ENCODE data around the gene SPHK1.
"Not testable (repeated sequence)": the region's sequence is repeated elsewhere in the genome, so short reads cannot be mapped to it uniquely, and the experiment has no call there.

Gene SPHK1

DNA sequence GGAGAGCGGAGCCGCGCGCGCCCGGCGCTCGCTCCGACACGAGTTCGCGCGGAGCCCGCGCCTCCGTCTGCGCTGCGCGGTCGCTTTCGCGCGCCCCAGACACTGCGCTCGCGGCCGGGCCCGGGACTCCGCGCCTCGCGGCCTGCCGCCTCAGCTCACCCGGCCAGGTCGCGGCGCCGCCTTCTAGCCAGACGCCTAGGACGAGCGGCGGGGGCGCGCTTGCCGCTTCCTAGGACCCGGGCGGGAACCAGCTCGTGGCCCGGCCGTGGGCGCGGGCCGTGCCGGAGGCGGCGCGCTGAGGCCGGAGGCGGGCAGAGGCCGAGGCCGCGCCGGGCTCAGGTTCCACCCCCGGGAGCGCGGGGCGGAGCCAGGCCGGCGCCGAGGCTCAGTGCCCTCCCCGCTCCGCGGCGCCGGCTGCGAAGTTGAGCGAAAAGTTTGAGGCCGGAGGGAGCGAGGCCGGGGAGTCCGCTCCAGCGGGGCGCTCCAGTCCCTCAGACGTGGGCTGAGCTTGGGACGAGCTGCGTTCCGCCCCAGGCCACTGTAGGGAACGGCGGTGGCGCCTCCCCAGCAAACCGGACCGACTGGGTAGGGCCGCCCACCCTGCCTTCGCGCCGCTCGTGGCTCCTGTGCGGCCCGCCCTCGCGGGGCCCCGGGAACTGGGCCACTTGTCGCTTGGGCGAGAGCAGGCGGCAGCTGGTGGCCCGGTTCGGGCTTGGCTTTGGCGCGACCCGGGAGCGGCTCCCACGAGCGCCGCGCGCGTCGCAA, at the start of gene SPHK1:
Gene SPHK1, plus strand, starts transcription at position 388 of the 765 bp plus-strand sequence. CDS start 1,036 bp downstream, outside the sequence.
- peaks cover 66% of the 10 kb centered on the region for H3K27me3 ChIP-seq
- H3K9me3 ChIP-seq = no peaks in the 10 kb centered on the region
- peak within 1 kb of the TSS; percentile 72 for H3K27ac ChIP-seq
- H3K4me3 ChIP-seq = peak within 1 kb of the TSS; percentile 73
- peaks cover 66% of the 10 kb centered on the region for H3K4me1 ChIP-seq
- H3K36me3 ChIP-seq = peaks cover 7% of the 10 kb centered on the region; the same call in 1 of the 2 replicates
- peak within 1 kb of the TSS; percentile 99 for H3K4me2 ChIP-seq
- H4K20me1 ChIP-seq = peaks cover 43% of the 10 kb centered on the region
- H3K9ac ChIP-seq = peak within 1 kb of the TSS; percentile 74
- TF ChIP-seq Cebpa-rat (IDR thresholded peaks at IDR 0.05) = no peak

- Histone ChIP-seq H3K4me3 (no peak overlapping the region), H3K9me3 (no peaks in the 10 kb centered on the region), H4K20me1 (no peaks in the 10 kb centered on the region), H3K27me3 (no peaks in the 10 kb centered on the region), H3K4me1 (peaks cover 15% of the 10 kb centered on the region), H3K36me3 (peaks cover 49% of the 10 kb centered on the region), H3K9ac (no peak overlapping the region), H3K27ac (no peak overlapping the region), H3K4me2 (no peak overlapping the region)
- no peak for TF ChIP-seq Cebpa-rat (IDR thresholded peaks at IDR 0.05)
Measured at GRCh38 chr17:76335716-76336381, 48.6 kb upstream of the SPHK1 start.

DNA sequence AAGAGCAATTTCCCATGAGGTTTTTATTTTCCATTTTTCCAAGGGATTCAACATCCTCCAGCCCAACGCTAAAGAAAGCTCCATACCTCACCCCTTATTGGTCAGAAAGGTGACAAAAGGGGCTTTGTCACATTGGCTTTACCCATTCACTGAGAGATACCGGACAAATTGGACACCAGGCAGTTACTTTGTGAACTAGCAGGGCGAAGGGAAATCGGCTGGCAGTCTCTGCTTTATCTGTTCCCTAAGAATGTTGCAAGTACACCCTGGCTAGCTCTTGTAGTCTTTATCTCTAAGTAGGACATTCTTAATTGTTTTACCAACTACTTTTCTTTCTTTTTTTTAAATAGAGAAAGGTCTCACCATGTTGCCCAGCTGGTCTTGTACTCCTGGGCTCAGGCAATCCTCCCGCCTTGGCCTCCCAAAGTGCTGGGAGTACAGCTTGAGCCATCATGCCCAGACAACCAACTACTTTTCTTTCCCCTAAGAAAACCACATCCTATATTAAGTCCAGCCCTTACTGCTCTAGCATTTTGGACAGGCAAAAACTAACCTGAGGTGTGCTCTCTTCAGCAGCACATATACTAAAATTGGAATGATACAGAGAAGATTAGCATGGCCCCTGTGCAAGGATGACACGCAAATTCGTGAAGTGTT, 47.5 kb upstream of the SPHK1 start:
- H3K4me2 ChIP-seq = peak overlapping the region; percentile 47
- no peak overlapping the region for H3K9ac ChIP-seq
- H3K9me3 ChIP-seq = no peaks in the 10 kb centered on the region
- H3K27ac ChIP-seq = no peak overlapping the region
- H3K4me1 ChIP-seq = peaks cover 15% of the 10 kb centered on the region
- no peak overlapping the region for H3K4me3 ChIP-seq
- no peaks in the 10 kb centered on the region for H3K27me3 ChIP-seq
- peaks cover 49% of the 10 kb centered on the region for H3K36me3 ChIP-seq
- H4K20me1 ChIP-seq = no peaks in the 10 kb centered on the region
- TF ChIP-seq Cebpa-rat (IDR thresholded peaks at IDR 0.05) = no peak

DNA sequence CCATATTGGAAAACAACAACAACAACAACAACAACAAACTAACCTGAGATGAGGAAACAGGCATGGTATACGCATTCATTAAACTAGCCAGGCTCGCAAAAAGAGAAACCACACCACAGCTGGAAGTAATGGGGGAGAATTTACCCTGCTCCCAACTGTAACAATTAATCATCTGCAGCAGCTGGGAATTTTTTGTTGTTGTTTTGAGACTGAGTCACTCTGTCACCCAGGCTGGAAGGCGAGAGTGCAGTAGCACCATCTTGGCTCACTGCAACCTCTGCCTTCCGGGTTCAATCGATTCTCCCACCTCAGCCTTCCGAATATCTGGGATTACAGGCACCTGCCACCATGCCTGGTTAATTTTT, 47.0 kb upstream of the SPHK1 start:
- Histone ChIP-seq H3K27ac (0 out of 2 replicates have a peak overlapping the region, but pooled peaks have one; percentile 23), H3K4me1 (peaks cover 15% of the 10 kb centered on the region), H4K20me1 (no peaks in the 10 kb centered on the region), H3K4me2 (peak overlapping the region; percentile 47), H3K27me3 (no peaks in the 10 kb centered on the region), H3K4me3 (no peak overlapping the region), H3K36me3 (peaks cover 49% of the 10 kb centered on the region), H3K9me3 (no peaks in the 10 kb centered on the region), H3K9ac (no peak overlapping the region)
- no peak for TF ChIP-seq Cebpa-rat (IDR thresholded peaks at IDR 0.05)

GRCh38 chr17:76341301-76341700, 43.1 kb upstream of the SPHK1 start:
- peaks cover 67% of the 10 kb centered on the region for H3K36me3 ChIP-seq

DNA sequence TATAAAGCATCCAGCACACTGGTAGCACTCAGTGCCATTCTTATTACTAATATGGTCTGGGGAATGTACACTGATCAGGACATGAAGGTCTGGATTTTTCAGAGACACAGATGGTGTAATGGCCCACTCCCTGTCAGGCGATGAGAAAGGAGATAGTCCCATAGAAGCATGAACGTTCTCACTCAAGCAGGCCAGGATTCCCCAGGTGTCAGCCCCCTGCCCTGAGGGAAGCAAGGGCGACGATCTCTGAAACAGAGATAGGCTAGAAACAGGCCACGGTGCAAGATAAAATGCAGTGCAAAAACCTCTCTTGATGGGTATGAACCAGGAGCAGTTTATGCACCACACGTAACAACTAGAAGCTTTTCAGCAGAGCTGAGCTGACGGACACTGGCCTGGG, 41.3 kb upstream of the SPHK1 start:
- peaks cover under 1% of the 10 kb centered on the region for H3K4me1 ChIP-seq
- no peak overlapping the region for H3K4me3 ChIP-seq
- H3K4me2 ChIP-seq = no peak overlapping the region
- H3K27me3 ChIP-seq = no peaks in the 10 kb centered on the region
- H3K9me3 ChIP-seq = no peaks in the 10 kb centered on the region
- TF ChIP-seq Cebpa-rat (IDR thresholded peaks at IDR 0.05) = no peak
- H3K9ac ChIP-seq = no peak overlapping the region
- H3K27ac ChIP-seq = no peak overlapping the region
- no peaks in the 10 kb centered on the region for H4K20me1 ChIP-seq
- H3K36me3 ChIP-seq = peaks cover 85% of the 10 kb centered on the region

More at GRCh38 chr17:76341301-76341700, 43.1 kb upstream of the SPHK1 start:
- TF ChIP-seq Cebpa-rat (IDR thresholded peaks at IDR 0.05) = no peak
- Histone ChIP-seq H3K27ac (no peak overlapping the region), H3K9ac (no peak overlapping the region), H3K27me3 (no peaks in the 10 kb centered on the region), H3K4me3 (no peak overlapping the region), H3K4me2 (no peak overlapping the region), H4K20me1 (no peaks in the 10 kb centered on the region), H3K9me3 (no peaks in the 10 kb centered on the region), H3K4me1 (peaks cover 15% of the 10 kb centered on the region)

DNA sequence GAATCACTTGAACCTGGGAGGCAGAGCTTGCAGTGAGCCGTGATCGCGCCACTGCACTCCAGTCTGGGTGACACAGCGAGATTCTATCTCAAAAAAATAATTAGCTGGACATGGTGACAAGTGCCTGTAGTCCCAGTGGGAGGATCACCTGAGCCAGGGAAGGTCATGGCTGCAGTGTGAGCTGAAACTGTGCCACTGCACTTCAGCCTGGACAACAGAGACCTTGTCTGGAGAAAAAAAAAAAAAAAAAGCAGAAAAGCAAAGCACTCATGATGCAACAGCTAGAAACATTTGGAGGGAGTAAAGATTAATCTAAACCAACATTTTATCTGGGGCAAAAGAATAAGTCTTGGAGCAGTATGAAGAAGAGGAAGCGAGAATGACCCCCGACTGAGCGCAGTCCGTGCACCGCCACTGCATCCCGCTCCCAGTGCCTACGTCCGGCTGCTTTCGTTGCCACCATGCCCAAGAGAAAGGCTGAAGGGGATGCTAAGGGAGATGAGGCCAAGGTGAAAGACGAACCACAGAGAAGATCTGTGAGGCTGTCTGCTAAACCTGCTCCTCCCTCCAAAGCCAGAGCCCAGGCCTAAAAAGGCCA, 38.9 kb upstream of the SPHK1 start:
- H4K20me1 ChIP-seq = no peaks in the 10 kb centered on the region
- no peak for TF ChIP-seq Cebpa-rat (IDR thresholded peaks at IDR 0.05)
- no peaks in the 10 kb centered on the region for H3K9me3 ChIP-seq
- no peaks in the 10 kb centered on the region for H3K4me1 ChIP-seq
- H3K4me3 ChIP-seq = no peak overlapping the region
- H3K4me2 ChIP-seq = no peak overlapping the region
- H3K27me3 ChIP-seq = no peaks in the 10 kb centered on the region
- no peak overlapping the region for H3K27ac ChIP-seq
- peaks cover 78% of the 10 kb centered on the region for H3K36me3 ChIP-seq
- 0 out of 2 replicates have a peak overlapping the region, but pooled peaks have one; percentile 6 for H3K9ac ChIP-seq

DNA sequence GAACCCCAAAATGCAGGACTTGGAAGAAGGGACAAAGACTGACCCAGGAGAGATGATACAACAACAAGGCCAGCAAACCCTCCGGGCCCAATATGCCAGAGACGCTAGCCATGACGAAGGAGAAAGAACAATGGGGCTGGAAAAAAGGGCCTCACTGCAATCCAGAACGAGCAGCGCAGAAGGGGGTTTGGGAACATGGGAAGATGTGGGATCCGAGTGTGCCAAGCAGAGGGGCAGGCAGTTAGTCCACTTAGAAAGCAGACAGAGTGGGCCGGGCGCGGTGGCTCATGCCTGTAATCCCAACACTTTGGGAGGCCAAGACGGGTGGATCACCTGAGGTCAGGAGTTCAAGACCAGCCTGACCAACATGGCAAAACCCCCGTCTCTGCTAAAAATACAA, 37.5 kb upstream of the SPHK1 start:
- not testable (repeated sequence) for H4K20me1 ChIP-seq, H3K4me2 ChIP-seq, H3K27ac ChIP-seq, H3K9ac ChIP-seq, H3K27me3 ChIP-seq, H3K4me1 ChIP-seq, H3K4me3 ChIP-seq, H3K9me3 ChIP-seq
- peaks cover 70% of the 10 kb centered on the region for H3K36me3 ChIP-seq

- Histone ChIP-seq H3K36me3 (peaks cover 40% of the 10 kb centered on the region), H3K27ac (no peak overlapping the region), H3K27me3 (no peaks in the 10 kb centered on the region), H4K20me1 (no peaks in the 10 kb centered on the region; the same call in 1 of the 2 replicates), H3K9me3 (no peaks in the 10 kb centered on the region), H3K9ac (no peak overlapping the region), H3K4me3 (no peak overlapping the region), H3K4me1 (peaks cover 30% of the 10 kb centered on the region), H3K4me2 (no peak overlapping the region)
- no peak for TF ChIP-seq Cebpa-rat (IDR thresholded peaks at IDR 0.05)
Measured at GRCh38 chr17:76350463-76350862, 33.9 kb upstream of the SPHK1 start.
